ENCODE results near the gene ADAMTS20.

GRCh38 chr12:43556057-43556456 is 4.1 kb upstream of the ADAMTS20 start:
- no peak for TF ChIP-seq ZSCAN29 (IDR thresholded peaks at IDR 0.05)
- TF ChIP-seq MXI1 (IDR thresholded peaks at IDR 0.05; ENCODE audit: low read depth, low read length) = no peak
- no peak for TF ChIP-seq TCF7 (IDR thresholded peaks at IDR 0.05; ENCODE audit: borderline replicate concordance)
- TF ChIP-seq CTCF (IDR thresholded peaks at IDR 0.05 in 2 of 3, conservative IDR thresholded peaks at IDR 0.05 in 1 of 3; ENCODE audit: control insufficient read depth in 2 of 3, extremely low read depth in 1 of 3, insufficient read depth in 1 of 3, low read depth in 3 of 3, low read length in 3 of 3) = no peak
- TF ChIP-seq EZH2 (IDR thresholded peaks at IDR 0.05; ENCODE audit: borderline replicate concordance, control insufficient read depth, low read depth, low read length) = no peak
- no peak for TF ChIP-seq HDAC6 (IDR thresholded peaks at IDR 0.05; ENCODE audit: unreplicated experiment)
- TF ChIP-seq MYC (IDR thresholded peaks at IDR 0.05; ENCODE audit: insufficient read depth, insufficient read length, insufficient replicate concordance, low read length, severe bottlenecking) = no peak
- no peak for TF ChIP-seq POLR2AphosphoS5 (IDR thresholded peaks at IDR 0.05; ENCODE audit: low read length)
- TF ChIP-seq, protein P1, sequence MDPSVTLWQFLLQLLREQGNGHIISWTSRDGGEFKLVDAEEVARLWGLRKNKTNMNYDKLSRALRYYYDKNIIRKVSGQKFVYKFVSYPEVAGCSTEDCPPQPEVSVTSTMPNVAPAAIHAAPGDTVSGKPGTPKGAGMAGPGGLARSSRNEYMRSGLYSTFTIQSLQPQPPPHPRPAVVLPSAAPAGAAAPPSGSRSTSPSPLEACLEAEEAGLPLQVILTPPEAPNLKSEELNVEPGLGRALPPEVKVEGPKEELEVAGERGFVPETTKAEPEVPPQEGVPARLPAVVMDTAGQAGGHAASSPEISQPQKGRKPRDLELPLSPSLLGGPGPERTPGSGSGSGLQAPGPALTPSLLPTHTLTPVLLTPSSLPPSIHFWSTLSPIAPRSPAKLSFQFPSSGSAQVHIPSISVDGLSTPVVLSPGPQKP (IDR thresholded peaks at IDR 0.05; ENCODE audit: low read depth, low read length) = no peak
- TF ChIP-seq SMC3 (IDR thresholded peaks at IDR 0.05; ENCODE audit: borderline replicate concordance, low read length) = no peak
- TF ChIP-seq RFX5 (IDR thresholded peaks at IDR 0.05; ENCODE audit: low read depth, low read length) = no peak
- no peak for TF ChIP-seq SKIL (IDR thresholded peaks at IDR 0.05; ENCODE audit: low read depth, poor library complexity, severe bottlenecking)
- TF ChIP-seq KDM1A (IDR thresholded peaks at IDR 0.05; ENCODE audit: borderline replicate concordance) = no peak

All from GM12878 (cell line).